Activated B cell treated with CpG ODN at 0.5 μM for 24 hours (primary cell): Measurements from ENCODE around the gene CDC42BPA. TPM values are rescaled to one million over a fixed set of nuclear protein-coding genes. Genes with fewer than 3 reads are reported as not detected.

Experiments
- ATAC-seq: fragments of 200-7000 bp; cut with Tn5 transposase; one replicate; pipeline ENCODE4 v1.10.0; 2021; ENCODE audit warnings: low read depth, mild to moderate bottlenecking, moderate library complexity
- CTCF ChIA-PET: fragments of 350-600 bp; sonication (Branson Sonifier 250); formaldehyde crosslinking; loops from one replicate; lab custom pipeline; 2021; ENCODE audit warnings: antibody characterized with exemption; lab: Charles Lee
- POLR2A ChIA-PET: fragments of 350-600 bp; sonication (Branson Sonifier 250); formaldehyde crosslinking; loops from one replicate; lab custom pipeline; 2021; ENCODE audit warnings: antibody characterized with exemption; lab: Charles Lee
- DNase-seq: peaks from one replicate; pipeline ENCODE4 v3.0.0; 2022
- H3K27ac Mint-ChIP-seq: one replicate; pipeline ENCODE4 v1.8.0; 2020; ENCODE audit warnings: mixed read lengths
- H3K27me3 Mint-ChIP-seq: one replicate; pipeline ENCODE4 v1.8.0; 2021; ENCODE audit warnings: mixed read lengths
- H3K36me3 Mint-ChIP-seq: one replicate; pipeline ENCODE4 v1.8.0; 2021; ENCODE audit warnings: low read depth, mixed read lengths
- H3K4me1 Mint-ChIP-seq: one replicate; pipeline ENCODE4 v1.8.0; 2021; ENCODE audit warnings: mixed read lengths
- H3K4me3 Mint-ChIP-seq: one replicate; pipeline ENCODE4 v1.8.0; 2020; ENCODE audit warnings: mild to moderate bottlenecking, mixed read lengths
- H3K9me3 Mint-ChIP-seq: one replicate; pipeline ENCODE4 v1.8.0; 2020; ENCODE audit warnings: mixed read lengths
- intact Hi-C: fragments of 100-400 bp; cut with micrococcal nuclease; formaldehyde crosslinking; loops from one replicate; pipeline ENCODE4 v1.15.1; 2024
- total RNA-seq: library from RNA; stranded (reverse); gene quantifications from 2 replicates; pipeline ENCODE4 v1.2.3, GENCODE V29; 2022
- TF ChIP-seq, protein P1 (sequence below): fragments of 200-600 bp; IDR thresholded peaks from one replicate; pipeline ENCODE4 v1.8.0; 2022; ENCODE audit warnings: antibody characterized with exemption, mild to moderate bottlenecking

The CDC42BPA gene
- total RNA-seq, 1 donor from 2014 or later: 0.29 TPM

- Mint-ChIP-seq H3K4me3 (peak overlapping the region; percentile 68), H3K27ac (no peak overlapping the region), H3K36me3 (no peaks in the 10 kb centered on the region), H3K4me1 (peaks cover 9% of the 10 kb centered on the region), H3K27me3 (peaks cover 40% of the 10 kb centered on the region), H3K9me3 (no peaks in the 10 kb centered on the region)
- ATAC-seq (no peak), DNase-seq (no peak)
- TF ChIP-seq, protein P1, sequence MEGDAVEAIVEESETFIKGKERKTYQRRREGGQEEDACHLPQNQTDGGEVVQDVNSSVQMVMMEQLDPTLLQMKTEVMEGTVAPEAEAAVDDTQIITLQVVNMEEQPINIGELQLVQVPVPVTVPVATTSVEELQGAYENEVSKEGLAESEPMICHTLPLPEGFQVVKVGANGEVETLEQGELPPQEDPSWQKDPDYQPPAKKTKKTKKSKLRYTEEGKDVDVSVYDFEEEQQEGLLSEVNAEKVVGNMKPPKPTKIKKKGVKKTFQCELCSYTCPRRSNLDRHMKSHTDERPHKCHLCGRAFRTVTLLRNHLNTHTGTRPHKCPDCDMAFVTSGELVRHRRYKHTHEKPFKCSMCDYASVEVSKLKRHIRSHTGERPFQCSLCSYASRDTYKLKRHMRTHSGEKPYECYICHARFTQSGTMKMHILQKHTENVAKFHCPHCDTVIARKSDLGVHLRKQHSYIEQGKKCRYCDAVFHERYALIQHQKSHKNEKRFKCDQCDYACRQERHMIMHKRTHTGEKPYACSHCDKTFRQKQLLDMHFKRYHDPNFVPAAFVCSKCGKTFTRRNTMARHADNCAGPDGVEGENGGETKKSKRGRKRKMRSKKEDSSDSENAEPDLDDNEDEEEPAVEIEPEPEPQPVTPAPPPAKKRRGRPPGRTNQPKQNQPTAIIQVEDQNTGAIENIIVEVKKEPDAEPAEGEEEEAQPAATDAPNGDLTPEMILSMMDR: no peak
- ChIA-PET CTCF (no interaction called here), POLR2A (no interaction called here)
- intact Hi-C loops: no loop called here
These were observed 723 bp downstream of the CDC42BPA start for GRCh38 chr1:227317523-227318015.

DNA sequence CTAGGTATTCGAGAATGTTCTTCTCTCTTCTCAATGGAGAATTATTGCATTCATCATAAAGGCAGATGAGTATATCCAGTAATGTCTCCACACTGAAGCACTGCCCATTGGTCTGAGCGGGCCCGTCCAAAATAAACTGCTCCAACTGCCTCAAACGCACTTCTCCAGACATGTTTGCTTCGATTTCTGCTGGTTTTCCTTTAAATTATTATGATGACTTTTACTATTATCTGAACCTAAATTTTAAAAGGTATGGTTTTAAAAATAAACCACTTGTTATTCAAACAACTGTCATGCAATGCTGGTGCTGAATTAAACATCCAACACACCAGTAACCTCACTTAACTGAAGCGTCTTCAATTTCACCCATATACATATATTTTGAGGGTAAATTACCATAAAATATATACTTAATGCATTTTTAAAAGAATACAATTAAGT, 1.3 kb downstream of the CDC42BPA start:
- intact Hi-C loops: no loop called here
- H3K4me1 Mint-ChIP-seq: peaks cover 9% of the 10 kb centered on the region
- peaks cover 38% of the 10 kb centered on the region for H3K27me3 Mint-ChIP-seq
- POLR2A ChIA-PET: no interaction called here
- CTCF ChIA-PET: no interaction called here
- no peak for ATAC-seq
- no peak overlapping the region for H3K27ac Mint-ChIP-seq
- no peak for DNase-seq
- no peaks in the 10 kb centered on the region for H3K36me3 Mint-ChIP-seq
- H3K4me3 Mint-ChIP-seq: no peak overlapping the region
- no peaks in the 10 kb centered on the region for H3K9me3 Mint-ChIP-seq
- TF ChIP-seq, protein P1: no peak

DNA sequence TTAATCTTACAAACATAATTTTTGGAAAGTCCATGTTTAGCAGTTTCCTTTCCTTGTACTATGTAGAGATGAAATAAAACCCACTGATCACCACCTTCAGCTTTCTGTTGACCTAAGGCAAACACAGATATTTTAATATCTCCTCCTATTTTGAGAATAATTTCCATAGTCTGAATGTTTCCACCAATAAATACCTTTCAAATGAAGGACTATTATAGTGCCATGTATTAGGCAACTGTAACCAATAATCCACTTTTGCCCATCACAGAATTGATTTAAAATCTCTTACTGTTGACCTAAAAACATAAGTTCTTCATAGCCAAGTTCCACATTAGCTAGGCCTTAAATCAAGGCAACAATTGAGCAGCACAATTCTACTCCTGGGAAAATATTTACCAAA, 1.8 kb downstream of the CDC42BPA start:
- TF ChIP-seq, protein P1: no peak
- Mint-ChIP-seq H3K36me3 (no peaks in the 10 kb centered on the region), H3K27ac (no peak overlapping the region), H3K4me3 (no peak overlapping the region), H3K9me3 (no peaks in the 10 kb centered on the region), H3K4me1 (peaks cover 9% of the 10 kb centered on the region), H3K27me3 (peaks cover 37% of the 10 kb centered on the region)
- ChIA-PET POLR2A (no interaction called here), CTCF (no interaction called here)
- intact Hi-C loops: no loop called here
- no peak for DNase-seq
- ATAC-seq: no peak

- ChIA-PET POLR2A (no interaction called here), CTCF (no interaction called here)
- no peak for DNase-seq
- intact Hi-C loops: no loop called here
- ATAC-seq: no peak
- peaks cover 37% of the 10 kb centered on the region for H3K27me3 Mint-ChIP-seq
- H3K27ac Mint-ChIP-seq: no peak overlapping the region
- peaks cover 9% of the 10 kb centered on the region for H3K4me1 Mint-ChIP-seq
- no peaks in the 10 kb centered on the region for H3K36me3 Mint-ChIP-seq
- TF ChIP-seq, protein P1: no peak
- H3K4me3 Mint-ChIP-seq: no peak overlapping the region
- no peaks in the 10 kb centered on the region for H3K9me3 Mint-ChIP-seq
These were observed 2.5 kb downstream of the CDC42BPA start for GRCh38 chr1:227315629-227316346.

GRCh38 chr1:227314014-227314848, 4.1 kb downstream of the CDC42BPA start:
- H3K4me1 Mint-ChIP-seq: peaks cover 9% of the 10 kb centered on the region
- ChIA-PET POLR2A (no interaction called here), CTCF (no interaction called here)
- DNase-seq (no peak), ATAC-seq (no peak)
- no peaks in the 10 kb centered on the region for H3K9me3 Mint-ChIP-seq
- H3K27ac Mint-ChIP-seq: no peak overlapping the region
- peaks cover 43% of the 10 kb centered on the region for H3K27me3 Mint-ChIP-seq
- H3K36me3 Mint-ChIP-seq: no peaks in the 10 kb centered on the region
- intact Hi-C loops: no loop called here
- TF ChIP-seq, protein P1: no peak
- no peak overlapping the region for H3K4me3 Mint-ChIP-seq
